ENCODE results near the gene CRYBG3. TPM values are rescaled to one million over a fixed set of nuclear protein-coding genes. Genes with fewer than 3 reads are reported as not detected.

The CRYBG3 gene
- total and polyA plus RNA-seq, 2 of the 13 experiments (the other 11 are each of a cell fraction or from before 2014, with no cell fraction given) = 3.8 to 15.9 TPM

GRCh38 chr3:97772926-97773325, 48.9 kb upstream of the CRYBG3 start (continued):
- TF ChIP-seq ZBED4 (CRISPR knock-in tag; IDR thresholded peaks at IDR 0.05; ENCODE audit: borderline replicate concordance) (no peak), NBN (conservative IDR thresholded peaks at IDR 0.05) (no peak), KDM6A (CRISPR knock-in tag; IDR thresholded peaks at IDR 0.05; ENCODE audit: low read depth) (no peak), ZNF672 (CRISPR knock-in tag; IDR thresholded peaks at IDR 0.05) (no peak), MTERF4 (CRISPR knock-in tag; IDR thresholded peaks at IDR 0.05) (no peak), UBTF (CRISPR knock-in tag; IDR thresholded peaks at IDR 0.05) (no peak), ARID3A (IDR thresholded peaks at IDR 0.05; ENCODE audit: low read depth, low read length) (no peak), MEIS2 (CRISPR knock-in tag; IDR thresholded peaks at IDR 0.05) (no peak), FOXK1 (CRISPR knock-in tag; IDR thresholded peaks at IDR 0.05; ENCODE audit: borderline replicate concordance, low read depth) (no peak), ZNF253 (CRISPR knock-in tag; IDR thresholded peaks at IDR 0.05; ENCODE audit: borderline replicate concordance) (no peak), TOE1 (CRISPR knock-in tag; IDR thresholded peaks at IDR 0.05) (no peak), LCORL (IDR thresholded peaks at IDR 0.05) (no peak), LCORL (CRISPR knock-in tag; IDR thresholded peaks at IDR 0.05) (no peak), ZNF839 (CRISPR knock-in tag; IDR thresholded peaks at IDR 0.05; ENCODE audit: borderline replicate concordance) (no peak), THAP7 (CRISPR knock-in tag; IDR thresholded peaks at IDR 0.05) (no peak), ZNF747 (CRISPR knock-in tag; IDR thresholded peaks at IDR 0.05; ENCODE audit: borderline replicate concordance) (no peak)
